GM23338 (cell line): ENCODE results near the gene KCNA3. TPM values are rescaled to one million over a fixed set of nuclear protein-coding genes. Genes with fewer than 3 reads are reported as not detected.

ENCODE experiments used
- ATAC-seq: fragments of 200-7000 bp; cut with Tn5 transposase; 3 replicates; pipeline ENCODE4 v1.9.1; 2020
- DNase-seq: peaks from one replicate; pipeline ENCODE4 v3.0.0-alpha.2; 2015; ENCODE audit warnings: low spot score
- H2AFZ ChIP-seq: fragments of 200-600 bp; sonication (generic); 2 replicates; pipeline ENCODE4 v1.8.0; 2016; ENCODE audit warnings: antibody characterized with exemption, mild to moderate bottlenecking, moderate library complexity
- H3F3A ChIP-seq: fragments of 200-600 bp; sonication (generic); replicated peaks from 2 replicates; pipeline ENCODE4 v1.8.0; 2017; ENCODE audit warnings: antibody characterized with exemption, mixed run types, low read depth
- H3K27ac ChIP-seq: fragments of 200-600 bp; sonication (generic); 2 replicates; pipeline ENCODE4 v1.6.1; 2016; ENCODE audit warnings: low read depth
- H3K27me3 ChIP-seq: fragments of 200-600 bp; sonication (generic); 2 replicates; pipeline ENCODE4 v1.8.0; 2016; ENCODE audit warnings: mild to moderate bottlenecking, mixed run types, moderate library complexity; ENCODE audit not compliant: insufficient read depth
- H3K36me3 ChIP-seq: fragments of 200-600 bp; sonication (generic); 2 replicates; pipeline ENCODE4 v1.8.0; 2016; ENCODE audit warnings: mild to moderate bottlenecking; ENCODE audit not compliant: insufficient read depth
- H3K4me1 ChIP-seq: fragments of 200-600 bp; sonication (generic); 2 replicates; pipeline ENCODE4 v1.8.0; 2016; ENCODE audit warnings: mild to moderate bottlenecking, moderate library complexity; ENCODE audit not compliant: insufficient read depth
- H3K4me2 ChIP-seq: fragments of 200-600 bp; sonication (generic); 2 replicates; pipeline ENCODE4 v1.7.1; 2017; ENCODE audit warnings: mixed run types
- H3K4me3 ChIP-seq: fragments of 200-600 bp; sonication (generic); 2 replicates; pipeline ENCODE4 v1.6.1; 2016; ENCODE audit warnings: mixed run types
- H3K79me2 ChIP-seq: fragments of 200-600 bp; sonication (generic); replicated peaks from 2 replicates; pipeline ENCODE4 v1.8.0; 2017; ENCODE audit warnings: mild to moderate bottlenecking; ENCODE audit not compliant: insufficient read depth
- H3K9me2 ChIP-seq: fragments of 200-600 bp; sonication (generic); 2 replicates; pipeline ENCODE4 v1.8.0; 2017; ENCODE audit not compliant: insufficient read depth
- H4K20me1 ChIP-seq: fragments of 200-600 bp; sonication (generic); replicated peaks from 2 replicates; pipeline ENCODE4 v1.8.0; 2017; ENCODE audit warnings: mild to moderate bottlenecking; ENCODE audit not compliant: insufficient read depth
- H3K27ac Mint-ChIP-seq: 2 replicates; pipeline ENCODE4 v1.8.0; 2020; ENCODE audit warnings: inconsistent platforms, mild to moderate bottlenecking, moderate library complexity, mixed read lengths
- H3K27me3 Mint-ChIP-seq: 3 replicates; pipeline ENCODE4 v1.8.0; 2022; ENCODE audit warnings: low read depth, mild to moderate bottlenecking, moderate library complexity, mixed read lengths, inconsistent platforms; ENCODE audit not compliant: insufficient read depth, poor library complexity
- H3K36me3 Mint-ChIP-seq: 3 replicates; pipeline ENCODE4 v1.8.0; 2021; ENCODE audit warnings: low read depth, mild to moderate bottlenecking, inconsistent platforms, moderate library complexity, mixed read lengths
- H3K4me1 Mint-ChIP-seq: 3 replicates; pipeline ENCODE4 v1.8.0; 2020; ENCODE audit warnings: mild to moderate bottlenecking, inconsistent platforms, mixed read lengths
- H3K4me3 Mint-ChIP-seq: 3 replicates; pipeline ENCODE4 v1.8.0; 2021; ENCODE audit warnings: moderate library complexity, mild to moderate bottlenecking, inconsistent platforms, mixed read lengths
- H3K9me3 Mint-ChIP-seq: 3 replicates; pipeline ENCODE4 v1.8.0; 2020; ENCODE audit warnings: moderate library complexity, mild to moderate bottlenecking, inconsistent platforms, mixed read lengths
- CREB1 ChIP-seq: fragments of 250-450 bp; sonication (Bioruptor Pico); IDR thresholded peaks from 2 replicates; pipeline ENCODE4 v1.5.0; 2020; ENCODE audit warnings: low read depth, mild to moderate bottlenecking, moderate library complexity
- CTCF ChIP-seq, 2 experiments: fragments of 200-600 bp in 1 of 2; sonication (generic) in 1 of 2; conservative IDR thresholded peaks; 2 replicates each; pipeline versions ENCODE4 v1.5.1 to v1.6.1; 2016 to 2017; ENCODE audit warnings: antibody characterized with exemption in 2 of 2, low read depth in 2 of 2, mild to moderate bottlenecking in 2 of 2, moderate library complexity in 1 of 2
- ETS1 ChIP-seq: IDR thresholded peaks from 2 replicates; pipeline ENCODE4 v1.6.1; 2016; ENCODE audit warnings: antibody characterized with exemption
- EZH2 ChIP-seq: fragments of 200-600 bp; sonication (generic); IDR thresholded peaks from one replicate; pipeline ENCODE4 v1.8.0; 2017; ENCODE audit warnings: antibody characterized with exemption, mild to moderate bottlenecking, low read depth; ENCODE audit not compliant: unreplicated experiment
- EZH2phosphoT487 ChIP-seq: fragments of 200-600 bp; sonication (generic); IDR thresholded peaks from one replicate; pipeline ENCODE4 v1.8.1; 2018; ENCODE audit warnings: antibody characterized with exemption; ENCODE audit not compliant: unreplicated experiment
- JUNB ChIP-seq: IDR thresholded peaks from one replicate; pipeline ENCODE4 v1.6.1; 2016; ENCODE audit warnings: antibody characterized with exemption; ENCODE audit not compliant: unreplicated experiment
- NANOG ChIP-seq: IDR thresholded peaks from 2 replicates; pipeline ENCODE4 v1.6.1; 2016; ENCODE audit warnings: antibody characterized with exemption, borderline replicate concordance
- POLR2AphosphoS5 ChIP-seq: IDR thresholded peaks from 2 replicates; pipeline ENCODE4 v1.6.1; 2016; ENCODE audit warnings: antibody characterized with exemption, low read depth
- REST ChIP-seq: IDR thresholded peaks from one replicate; pipeline ENCODE4 v1.6.1; 2018; ENCODE audit warnings: antibody characterized with exemption; ENCODE audit not compliant: unreplicated experiment
- STAT1 ChIP-seq: IDR thresholded peaks from one replicate; pipeline ENCODE4 v1.6.1; 2016; ENCODE audit warnings: antibody characterized with exemption; ENCODE audit not compliant: unreplicated experiment
- ZNF114 ChIP-seq: fragments of 250-450 bp; sonication (Bioruptor Pico); IDR thresholded peaks from 2 replicates; pipeline ENCODE4 v1.5.0; 2020; ENCODE audit warnings: mild to moderate bottlenecking, moderate library complexity
- ZNF331 ChIP-seq: fragments of 250-450 bp; sonication (Bioruptor Pico); IDR thresholded peaks from 2 replicates; pipeline ENCODE4 v1.5.0; 2020; ENCODE audit warnings: low read depth, mild to moderate bottlenecking, moderate library complexity
- ZNF462 ChIP-seq: fragments of 250-450 bp; sonication (Bioruptor Pico); IDR thresholded peaks from 2 replicates; pipeline ENCODE4 v1.5.0; 2020; ENCODE audit warnings: mild to moderate bottlenecking, moderate library complexity
- polyA plus RNA-seq: library from polyadenylated mRNA; unstranded; fragments of >200 nt; fragmentation: Nextera tagmentation; extraction: Ambion mirVana; gene quantifications from 2 replicates; pipeline ENCODE4 v1.2.1, GENCODE V29; 2016
- total RNA-seq: library from RNA; depleted of rRNA; stranded (reverse); fragments of >200 nt; shearing (Covaris generic); gene quantifications from 2 replicates; pipeline ENCODE4 v1.2.3, GENCODE V29; 2014

The KCNA3 gene
- total and polyA plus RNA-seq, 2 experiments from 2014 or later = 0.32 to 4.2 TPM

GRCh38 chr1:110684491-110684890 lies 9.8 kb upstream of the KCNA3 start:
- Histone ChIP-seq H4K20me1 (no peaks in the 10 kb centered on the region), H3K27me3 (0 out of 2 replicates have a peak, but pooled peaks cover 7% of the 10 kb centered on the region), H3K36me3 (no peaks in the 10 kb centered on the region), H3K4me1 (no peaks in the 10 kb centered on the region), H3K79me2 (no peaks in the 10 kb centered on the region), H3F3A (no peaks in the 10 kb centered on the region), H2AFZ (no peak overlapping the region), H3K4me2 (no peak overlapping the region), H3K9me2 (no peaks in the 10 kb centered on the region), H3K27ac (no peak overlapping the region), H3K4me3 (no peak overlapping the region)
- Mint-ChIP-seq H3K27ac (no peak overlapping the region), H3K36me3 (no peaks in the 10 kb centered on the region), H3K9me3 (no peaks in the 10 kb centered on the region; the same call in 2 of the 3 replicates), H3K4me3 (no peak overlapping the region), H3K27me3 (peaks cover 1% of the 10 kb centered on the region), H3K4me1 (peaks cover 4% of the 10 kb centered on the region; the same call in 2 of the 3 replicates)
- ATAC-seq (no peak), DNase-seq (no peak)
- TF ChIP-seq CREB1 = no peak
- no peak for TF ChIP-seq ZNF462 (CRISPR knock-in tag)
- TF ChIP-seq ZNF114 (CRISPR knock-in tag) = no peak
- no peak for TF ChIP-seq EZH2
- TF ChIP-seq ZNF331 = no peak
- TF ChIP-seq NANOG = no peak
- TF ChIP-seq JUNB = no peak
- no peak for TF ChIP-seq POLR2AphosphoS5
- no peak for TF ChIP-seq ETS1
- TF ChIP-seq CTCF (conservative IDR thresholded peaks at IDR 0.05; ENCODE audit: low read depth in 2 of 2) = no peak
- TF ChIP-seq REST = no peak
- TF ChIP-seq STAT1 = no peak
- no peak for TF ChIP-seq EZH2phosphoT487
